ENCODE results near the gene DSCAM. TPM values are rescaled to one million over a fixed set of nuclear protein-coding genes. Genes with fewer than 3 reads are reported as not detected.

DSCAM gene
- total RNA-seq, 2 experiments from 2014 or later, result not detected

DNA sequence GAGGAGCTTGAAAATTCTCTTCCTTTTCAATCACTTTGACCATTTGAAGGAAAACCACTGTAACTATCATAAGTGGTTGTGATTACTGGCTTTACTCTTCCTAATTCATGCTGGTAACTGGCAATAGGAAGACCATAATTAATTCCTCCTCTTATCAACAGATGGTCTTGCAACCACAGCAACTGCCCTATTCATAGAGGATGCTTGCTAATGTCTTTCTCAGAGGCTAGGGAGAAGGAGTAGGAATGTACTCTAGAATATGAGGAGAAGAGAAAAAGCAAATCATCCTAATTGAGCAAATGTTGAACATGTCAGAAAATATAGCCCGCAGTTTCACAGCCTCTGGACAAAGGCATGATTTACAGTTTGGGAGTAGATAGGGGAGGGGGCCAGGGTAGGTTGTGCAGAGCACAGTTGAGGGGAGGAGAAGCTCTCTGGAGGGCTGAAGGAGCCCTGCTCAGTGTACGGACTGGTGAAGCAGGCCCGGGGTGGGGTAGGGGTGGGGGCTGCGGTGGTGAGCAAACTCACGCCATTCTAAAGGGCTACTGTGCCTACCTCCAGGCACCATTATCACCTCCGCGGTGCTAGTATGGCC lies 786.8 kb downstream of the DSCAM start:
- Mint-ChIP-seq H3K27ac (no peak overlapping the region), H3K36me3 (ENCODE audit: low read depth) (no peaks in the 10 kb centered on the region), H3K9me3 (peaks cover 2% of the 10 kb centered on the region), H3K27me3 (no peaks in the 10 kb centered on the region), H3K4me3 (no peak overlapping the region), H3K4me1 (ENCODE audit: low read depth) (no peaks in the 10 kb centered on the region)
- no peak for ATAC-seq
- ChIA-PET CTCF (no interaction called here), POLR2A (no interaction called here)
- no peak for DNase-seq
- intact Hi-C loops (cut with micrococcal nuclease), result no loop called here
- TF ChIP-seq, protein P1, sequence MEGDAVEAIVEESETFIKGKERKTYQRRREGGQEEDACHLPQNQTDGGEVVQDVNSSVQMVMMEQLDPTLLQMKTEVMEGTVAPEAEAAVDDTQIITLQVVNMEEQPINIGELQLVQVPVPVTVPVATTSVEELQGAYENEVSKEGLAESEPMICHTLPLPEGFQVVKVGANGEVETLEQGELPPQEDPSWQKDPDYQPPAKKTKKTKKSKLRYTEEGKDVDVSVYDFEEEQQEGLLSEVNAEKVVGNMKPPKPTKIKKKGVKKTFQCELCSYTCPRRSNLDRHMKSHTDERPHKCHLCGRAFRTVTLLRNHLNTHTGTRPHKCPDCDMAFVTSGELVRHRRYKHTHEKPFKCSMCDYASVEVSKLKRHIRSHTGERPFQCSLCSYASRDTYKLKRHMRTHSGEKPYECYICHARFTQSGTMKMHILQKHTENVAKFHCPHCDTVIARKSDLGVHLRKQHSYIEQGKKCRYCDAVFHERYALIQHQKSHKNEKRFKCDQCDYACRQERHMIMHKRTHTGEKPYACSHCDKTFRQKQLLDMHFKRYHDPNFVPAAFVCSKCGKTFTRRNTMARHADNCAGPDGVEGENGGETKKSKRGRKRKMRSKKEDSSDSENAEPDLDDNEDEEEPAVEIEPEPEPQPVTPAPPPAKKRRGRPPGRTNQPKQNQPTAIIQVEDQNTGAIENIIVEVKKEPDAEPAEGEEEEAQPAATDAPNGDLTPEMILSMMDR (IDR thresholded peaks at IDR 0.05), result no peak

DNA sequence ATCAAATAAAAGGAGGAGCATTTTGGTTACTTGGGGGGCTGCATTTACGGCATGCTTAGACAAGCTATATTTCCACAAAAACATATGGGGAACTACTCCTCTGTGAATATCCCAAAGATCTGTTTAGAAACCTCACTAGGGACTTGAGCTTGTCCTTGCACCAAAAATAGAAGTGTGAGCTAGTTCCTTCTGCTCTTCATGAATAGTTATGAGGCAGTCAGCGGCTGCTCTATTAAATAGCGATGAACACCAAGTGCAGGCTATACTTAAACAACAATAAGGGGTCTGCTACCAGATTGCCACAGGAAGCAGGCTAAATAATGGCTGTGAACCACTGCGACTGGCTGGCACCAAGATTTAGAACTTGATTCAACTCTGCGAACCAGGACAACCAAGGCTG lies 789.6 kb downstream of the DSCAM start:
- Mint-ChIP-seq H3K27ac (no peak overlapping the region), H3K4me1 (ENCODE audit: low read depth) (no peaks in the 10 kb centered on the region), H3K4me3 (no peak overlapping the region), H3K9me3 (peaks cover 4% of the 10 kb centered on the region), H3K27me3 (peaks cover 1% of the 10 kb centered on the region), H3K36me3 (ENCODE audit: low read depth) (no peaks in the 10 kb centered on the region)
- ChIA-PET POLR2A (no interaction called here), CTCF (no interaction called here)
- TF ChIP-seq, protein P1 (IDR thresholded peaks at IDR 0.05), result no peak
- DNase-seq (no peak), ATAC-seq (no peak)
- intact Hi-C loops (cut with micrococcal nuclease), result no loop called here

DNA sequence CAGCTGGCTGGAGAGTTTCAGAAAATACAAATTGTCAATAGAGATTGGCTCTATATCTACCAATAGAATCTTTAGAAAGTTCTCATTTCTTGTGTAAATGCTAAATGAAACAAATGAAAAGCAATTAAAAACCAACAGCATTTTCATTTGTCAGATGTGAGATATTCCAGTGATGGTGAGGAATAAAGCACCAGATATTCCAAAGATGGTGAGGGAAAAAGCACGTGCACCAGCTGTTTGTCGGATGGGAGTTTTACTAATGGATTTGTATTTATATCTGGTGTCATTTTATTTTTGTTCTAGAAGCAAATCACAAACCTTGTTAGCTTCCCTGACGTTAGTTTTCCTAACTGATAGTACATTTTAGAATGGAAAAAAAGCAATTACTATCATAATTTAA lies 790.9 kb downstream of the DSCAM start:
- H3K36me3 Mint-ChIP-seq (ENCODE audit: low read depth), result no peaks in the 10 kb centered on the region
- no peaks in the 10 kb centered on the region for H3K4me1 Mint-ChIP-seq (ENCODE audit: low read depth)
- ATAC-seq, result no peak
- ChIA-PET CTCF (no interaction called here), POLR2A (no interaction called here)
- TF ChIP-seq, protein P1 (IDR thresholded peaks at IDR 0.05), result no peak
- DNase-seq, result no peak
- no peak overlapping the region for H3K4me3 Mint-ChIP-seq
- peaks cover 4% of the 10 kb centered on the region for H3K9me3 Mint-ChIP-seq
- H3K27me3 Mint-ChIP-seq, result peaks cover 1% of the 10 kb centered on the region
- H3K27ac Mint-ChIP-seq, result no peak overlapping the region
- intact Hi-C loops (cut with micrococcal nuclease), result no loop called here

DNA sequence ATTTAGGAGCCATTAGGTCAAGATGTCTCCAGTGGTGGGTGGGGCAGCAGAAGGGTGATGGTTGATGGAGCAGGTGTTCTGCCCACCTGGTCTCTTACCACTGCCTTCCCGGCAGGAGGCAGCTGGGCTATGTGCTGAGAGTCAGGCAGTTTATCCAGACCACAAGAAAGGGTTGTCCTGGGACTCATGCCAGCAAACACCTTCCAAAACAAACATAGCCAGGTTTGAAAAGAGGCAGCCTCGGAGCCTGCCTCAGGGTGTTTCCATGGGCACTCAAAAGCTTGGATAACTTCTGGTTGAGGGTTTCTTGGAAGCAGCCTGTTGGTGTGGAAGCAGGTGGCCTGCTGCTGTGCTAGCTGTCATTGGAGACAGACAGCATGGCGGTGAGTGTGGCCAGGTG lies 792.6 kb downstream of the DSCAM start:
- ATAC-seq, result no peak
- POLR2A ChIA-PET, result no interaction called here
- H3K4me3 Mint-ChIP-seq, result no peak overlapping the region

GRCh38 chr21:40053007-40053406 lies 794.0 kb downstream of the DSCAM start:
- no peak overlapping the region for H3K27ac Mint-ChIP-seq
- ChIA-PET CTCF (interaction anchor here (1.0 kb wide), 1 partner anchor 90 kb away, joined by 3 read pairs; no protein-coding TSS in a partner anchor), POLR2A (no interaction called here)
- ATAC-seq (no peak), DNase-seq (no peak)
- H3K27me3 Mint-ChIP-seq, result peaks cover 1% of the 10 kb centered on the region
- H3K4me1 Mint-ChIP-seq (ENCODE audit: low read depth), result no peaks in the 10 kb centered on the region
- intact Hi-C loops (cut with micrococcal nuclease), result no loop called here
- peaks cover 2% of the 10 kb centered on the region for H3K9me3 Mint-ChIP-seq
- H3K4me3 Mint-ChIP-seq, result no peak overlapping the region
- H3K36me3 Mint-ChIP-seq (ENCODE audit: low read depth), result no peaks in the 10 kb centered on the region
- TF ChIP-seq, protein P1 (IDR thresholded peaks at IDR 0.05), result no peak

More for the DNA sequence above, 792.6 kb downstream of the DSCAM start:
- no peak overlapping the region for H3K27ac Mint-ChIP-seq
- no peaks in the 10 kb centered on the region for H3K36me3 Mint-ChIP-seq (ENCODE audit: low read depth)
- TF ChIP-seq, protein P1 (IDR thresholded peaks at IDR 0.05), result no peak
- intact Hi-C loops (cut with micrococcal nuclease), result no loop called here
- no peaks in the 10 kb centered on the region for H3K4me1 Mint-ChIP-seq (ENCODE audit: low read depth)
- peaks cover 2% of the 10 kb centered on the region for H3K9me3 Mint-ChIP-seq
- CTCF ChIA-PET, result no interaction called here
- H3K27me3 Mint-ChIP-seq, result peaks cover 1% of the 10 kb centered on the region
- no peak for DNase-seq

Measured in activated CD8-positive, alpha-beta T cell treated with anti-CD3 and anti-CD28 coated beads for 36 hours (primary cell).